OCI-M1 (cell line): Measurements from ENCODE around the gene ATG4C.
"Not testable (repeated sequence)": the region's sequence is repeated elsewhere in the genome, so short reads cannot be mapped to it uniquely, and the experiment has no call there.

Experiments used
- DNase-seq: peaks from one replicate; lab custom pipeline; 2025; lab: John Stamatoyannopoulos, UW

ATG4C gene

GRCh38 chr1:62774971-62775595, 8.8 kb upstream of the ATG4C start:
- DNase-seq: peak; percentile 67

DNA sequence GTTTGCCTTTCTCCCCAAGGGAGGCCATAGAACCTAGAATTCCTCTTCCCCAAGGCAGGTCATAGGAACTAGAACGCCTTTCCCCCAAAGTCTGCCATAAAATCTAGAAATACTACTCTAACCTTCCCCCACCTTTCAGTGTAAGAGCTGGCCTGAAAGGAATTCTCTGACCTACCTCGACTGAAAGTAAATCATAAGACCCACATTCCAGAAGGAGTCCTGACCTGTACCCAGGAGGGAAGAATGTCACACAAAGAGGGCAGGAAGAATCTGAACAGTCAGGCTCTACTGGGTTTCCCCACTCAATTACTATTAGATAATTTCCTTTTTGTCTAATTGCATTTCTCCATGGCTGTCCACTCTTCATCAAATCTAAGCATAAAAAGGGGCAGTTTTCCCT, 5.7 kb upstream of the ATG4C start:
- DNase-seq: no peak

DNA sequence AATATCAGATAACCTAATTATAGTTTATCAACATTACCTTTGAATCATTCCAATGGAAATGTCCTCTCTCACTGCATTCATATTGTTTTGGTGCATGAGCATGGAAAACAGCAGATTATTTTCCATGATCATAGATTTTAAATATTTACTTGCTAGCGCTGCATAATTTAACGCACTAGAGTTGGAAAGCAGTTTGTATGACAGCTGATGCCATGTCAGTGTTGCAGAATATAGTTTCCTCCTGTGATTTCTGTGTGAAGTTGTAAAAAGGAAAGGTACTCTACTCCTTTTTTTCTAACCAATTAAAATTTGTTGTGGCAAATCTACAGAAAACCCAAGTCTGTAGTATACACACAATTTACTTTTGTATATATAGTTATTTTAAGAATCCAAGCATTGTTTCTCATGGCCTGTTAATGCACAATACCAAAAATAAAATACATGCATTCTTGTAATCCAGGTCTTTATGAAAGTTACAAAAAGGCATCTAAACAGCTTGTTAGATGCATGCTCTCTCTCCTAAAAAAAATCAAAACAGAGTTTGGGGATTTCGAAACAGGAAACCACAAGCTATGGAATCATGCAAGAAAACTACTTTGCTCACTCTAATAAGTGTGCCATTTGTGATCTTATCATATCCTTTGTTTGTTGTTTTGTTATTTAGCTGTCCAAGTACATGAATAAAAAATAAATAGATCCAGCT, 1.9 kb upstream of the ATG4C start:
- peak; percentile 13 for DNase-seq

DNA sequence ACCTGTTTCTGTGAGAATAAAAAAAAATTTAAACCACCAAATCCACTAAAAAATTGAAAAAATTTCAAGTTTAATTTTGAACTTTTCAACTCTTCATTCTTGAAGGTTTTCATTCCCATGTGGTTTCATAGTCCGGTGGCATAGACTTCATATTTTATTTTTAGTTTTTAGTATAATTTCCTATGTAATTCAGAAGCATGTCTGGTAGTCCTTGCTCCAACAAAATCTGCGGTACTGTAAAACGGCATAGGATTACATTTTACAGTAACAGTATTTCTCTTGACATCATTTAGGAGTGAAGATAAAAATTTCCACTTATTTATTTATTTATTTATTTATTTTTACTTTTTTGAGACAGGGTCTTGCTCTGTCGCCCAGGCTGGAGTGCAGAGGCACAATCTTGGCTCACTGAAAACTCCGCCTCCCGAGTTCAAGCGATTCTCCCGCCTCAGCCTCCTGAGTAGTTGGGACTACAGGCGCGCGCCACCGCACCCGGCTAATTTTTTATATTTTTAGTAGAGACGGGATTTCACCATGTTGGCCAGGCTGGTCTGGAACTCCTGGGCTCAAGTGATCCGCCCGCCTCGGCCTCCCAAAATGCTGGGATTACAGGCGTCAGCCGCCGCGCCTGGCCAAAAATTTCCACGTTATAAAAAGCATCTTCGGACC, 1.3 kb upstream of the ATG4C start:
- DNase-seq: not testable (repeated sequence)

DNA sequence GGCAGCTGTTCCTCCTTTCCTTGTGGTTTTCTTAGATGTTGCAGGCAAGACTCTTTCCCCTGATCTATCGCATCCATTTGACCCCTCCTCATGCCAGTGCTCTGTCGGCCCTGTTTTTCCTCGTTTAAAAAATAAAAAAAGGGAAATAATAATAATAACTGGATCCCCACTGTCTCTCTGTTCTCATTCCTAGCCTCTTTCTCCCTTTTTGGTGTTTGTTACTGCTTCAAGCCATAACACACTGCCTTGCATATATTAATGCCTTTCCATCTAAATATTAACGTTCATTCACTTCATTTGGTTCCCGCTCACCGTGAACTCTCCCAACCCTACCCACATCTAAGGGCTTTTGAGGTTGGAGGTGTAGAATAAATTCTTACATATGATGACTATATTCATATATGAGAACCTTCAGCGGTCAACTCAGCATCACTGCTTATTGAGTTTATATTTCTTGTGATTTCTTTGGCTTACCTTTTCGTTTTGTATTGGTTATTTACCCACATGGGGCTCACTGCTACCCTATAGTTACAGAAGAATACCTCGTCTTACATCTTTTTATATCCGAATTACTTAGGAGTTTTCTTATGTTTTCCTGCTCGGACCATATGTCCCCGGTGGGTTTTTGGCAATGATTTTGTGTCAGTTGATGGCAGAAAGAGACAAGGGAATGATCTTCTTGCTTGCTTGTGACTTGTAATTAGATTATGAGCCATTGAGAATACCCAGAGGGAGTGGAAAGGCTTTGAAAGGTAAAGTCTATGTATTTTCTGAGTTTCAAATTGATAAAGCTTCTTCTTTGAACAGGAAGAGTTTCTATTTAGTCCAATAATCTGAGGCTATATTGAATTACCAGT, 805 bp downstream of the ATG4C start:
- DNase-seq: peak; percentile 64

GRCh38 chr1:62790716-62791115, 6.8 kb downstream of the ATG4C start:
- DNase-seq: no peak

- no peak for DNase-seq
Observed at GRCh38 chr1:62794053-62794452, 10.1 kb downstream of the ATG4C start.

- peak; percentile 81 for DNase-seq
Observed at GRCh38 chr1:62796221-62796620, 12.3 kb downstream of the ATG4C start.

DNA sequence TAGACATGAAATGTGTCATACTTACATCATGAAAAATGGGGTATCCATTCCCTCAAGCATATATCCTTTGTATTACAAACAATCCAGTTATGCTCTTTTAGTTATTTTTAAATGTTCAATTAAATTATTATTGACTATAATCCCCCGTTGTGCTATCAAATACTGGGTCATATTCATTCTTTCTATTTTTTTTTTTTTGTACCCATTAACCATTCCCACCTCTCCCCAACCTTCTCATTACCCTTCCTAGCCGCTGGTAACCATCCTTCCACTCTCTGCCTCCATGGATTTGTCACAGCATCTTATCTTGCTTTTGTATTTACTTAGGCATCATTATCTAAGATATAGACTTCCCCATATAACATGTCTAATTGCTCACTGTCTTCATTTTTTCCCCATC, 15.8 kb downstream of the ATG4C start:
- no peak for DNase-seq

GRCh38 chr1:62800281-62800680, 16.3 kb downstream of the ATG4C start:
- DNase-seq: no peak

GRCh38 chr1:62800825-62801306, 16.9 kb downstream of the ATG4C start:
- peak; percentile 91 for DNase-seq

DNA sequence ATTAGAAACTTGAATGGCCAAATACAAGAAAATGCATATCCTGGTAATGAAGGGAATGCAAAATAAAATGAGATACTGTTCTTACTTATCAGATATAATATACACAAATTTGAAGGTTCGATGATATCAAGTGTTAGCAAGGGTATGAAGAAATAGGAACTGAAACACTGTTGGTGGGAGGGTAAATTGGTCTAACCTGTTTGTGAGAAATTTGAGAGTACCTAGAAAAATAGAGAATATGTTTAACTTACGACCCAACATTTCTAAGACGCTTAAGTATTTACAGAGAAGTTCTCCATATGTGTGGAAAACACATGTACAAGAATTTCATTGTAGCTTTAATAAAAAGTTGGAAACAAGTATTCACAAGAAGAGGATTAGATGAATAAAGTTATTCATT, 25.9 kb downstream of the ATG4C start:
- DNase-seq: no peak

- peak; percentile 24 for DNase-seq
Observed at GRCh38 chr1:62810420-62811274, 26.7 kb downstream of the ATG4C start.

DNA sequence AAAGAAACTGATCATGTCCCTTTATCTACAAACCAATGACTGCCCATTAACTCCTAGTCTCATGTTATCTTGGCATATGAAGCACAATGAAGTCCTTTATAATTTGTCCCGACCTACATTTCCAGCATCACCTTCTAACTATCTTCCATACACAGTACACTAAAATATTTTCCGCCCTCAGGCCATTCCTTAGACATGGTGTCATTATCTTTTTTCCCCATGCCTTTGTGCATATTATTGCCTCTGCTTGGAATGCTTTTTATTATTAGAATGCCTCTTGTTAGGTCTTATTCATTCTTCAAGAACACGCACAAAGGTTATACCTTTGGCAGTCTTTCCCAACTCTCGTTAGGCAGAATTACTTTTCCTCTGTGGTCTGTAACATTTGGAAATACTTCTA, 39.6 kb downstream of the ATG4C start:
- no peak for DNase-seq

DNA sequence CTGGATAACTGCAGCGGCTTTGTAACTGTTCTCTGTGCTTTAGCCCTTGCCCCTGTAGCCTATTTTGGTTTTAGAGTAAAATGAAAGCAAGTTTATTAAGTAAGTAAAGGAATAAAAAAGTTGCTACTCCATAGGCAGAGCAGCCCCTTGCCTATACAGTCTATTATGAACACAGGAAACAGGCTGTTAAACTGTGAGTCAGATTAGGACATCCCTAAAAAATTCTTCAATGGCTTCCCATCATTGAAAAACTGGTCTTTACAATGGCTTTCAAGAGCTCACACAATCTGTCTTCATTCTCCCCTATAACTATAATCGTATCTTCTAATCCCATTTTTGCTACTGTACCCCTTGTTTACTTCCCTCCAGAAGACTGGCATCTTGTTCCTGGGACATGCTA, 43.0 kb downstream of the ATG4C start:
- DNase-seq: no peak

DNA sequence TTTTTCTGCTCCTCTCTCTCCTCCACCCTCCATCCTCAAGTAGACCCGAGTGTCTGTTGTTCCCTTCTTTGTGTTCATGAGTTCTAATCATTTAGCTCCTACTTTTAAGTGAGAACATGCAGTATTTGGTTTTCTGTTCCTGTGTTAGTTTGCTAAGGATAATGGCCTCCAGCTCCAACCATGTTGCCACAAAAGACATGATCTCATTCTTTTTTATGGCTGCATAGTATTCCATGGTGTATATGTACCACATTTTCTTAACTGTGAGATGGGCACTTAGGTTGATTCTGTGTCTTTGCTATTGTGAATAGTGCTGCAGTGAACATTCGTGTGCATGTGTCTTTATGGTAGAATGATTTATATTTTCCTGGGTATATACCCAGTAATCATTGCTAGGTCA, 43.9 kb downstream of the ATG4C start:
- not testable (repeated sequence) for DNase-seq

- no peak for DNase-seq
Observed at GRCh38 chr1:62832276-62832675, 48.3 kb downstream of the ATG4C start.

DNA sequence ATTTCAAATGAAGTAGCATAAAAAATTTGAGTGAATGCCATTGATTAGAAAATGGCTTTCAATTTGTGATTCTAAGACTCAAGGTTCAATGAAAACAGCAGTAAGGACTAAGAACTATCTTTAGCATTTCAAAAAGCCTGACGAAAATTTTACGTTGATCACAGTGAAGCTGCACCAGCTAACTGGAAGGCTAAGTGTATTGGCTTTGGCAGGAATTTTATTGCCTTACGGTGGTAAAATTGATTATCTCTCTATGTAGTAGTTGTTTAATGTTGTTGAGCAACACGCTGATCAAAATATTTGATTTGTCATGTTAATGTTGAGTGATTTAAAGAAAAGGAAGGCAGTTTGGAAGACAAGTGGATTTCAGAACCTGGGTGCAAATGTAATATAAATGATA, 49.6 kb downstream of the ATG4C start:
- DNase-seq: no peak

DNA sequence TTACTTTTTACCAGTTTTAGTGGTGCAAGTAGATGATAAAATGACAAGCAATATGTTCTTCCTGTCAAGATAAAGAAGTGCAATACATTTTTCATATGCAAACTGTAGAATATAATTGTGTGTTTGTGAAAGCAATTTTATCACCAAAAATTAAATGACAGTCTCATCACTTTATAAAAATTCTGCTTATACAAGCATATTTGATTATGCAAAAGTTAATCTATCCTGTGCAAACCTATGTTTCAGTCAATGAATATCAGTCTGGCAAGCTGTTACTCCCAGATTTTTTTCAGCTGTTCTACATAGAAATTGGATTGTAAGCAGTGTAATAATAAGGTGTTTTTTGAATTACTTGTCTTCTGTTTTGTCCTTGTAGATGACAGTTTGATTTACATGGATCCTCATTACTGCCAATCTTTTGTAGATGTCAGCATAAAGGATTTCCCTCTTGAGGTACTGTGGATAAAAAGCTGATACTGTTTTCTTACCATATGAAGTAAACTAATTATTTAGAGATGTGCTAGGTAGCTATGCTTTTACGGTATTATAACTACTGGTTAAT, 50.5 kb downstream of the ATG4C start:
- no peak for DNase-seq

DNA sequence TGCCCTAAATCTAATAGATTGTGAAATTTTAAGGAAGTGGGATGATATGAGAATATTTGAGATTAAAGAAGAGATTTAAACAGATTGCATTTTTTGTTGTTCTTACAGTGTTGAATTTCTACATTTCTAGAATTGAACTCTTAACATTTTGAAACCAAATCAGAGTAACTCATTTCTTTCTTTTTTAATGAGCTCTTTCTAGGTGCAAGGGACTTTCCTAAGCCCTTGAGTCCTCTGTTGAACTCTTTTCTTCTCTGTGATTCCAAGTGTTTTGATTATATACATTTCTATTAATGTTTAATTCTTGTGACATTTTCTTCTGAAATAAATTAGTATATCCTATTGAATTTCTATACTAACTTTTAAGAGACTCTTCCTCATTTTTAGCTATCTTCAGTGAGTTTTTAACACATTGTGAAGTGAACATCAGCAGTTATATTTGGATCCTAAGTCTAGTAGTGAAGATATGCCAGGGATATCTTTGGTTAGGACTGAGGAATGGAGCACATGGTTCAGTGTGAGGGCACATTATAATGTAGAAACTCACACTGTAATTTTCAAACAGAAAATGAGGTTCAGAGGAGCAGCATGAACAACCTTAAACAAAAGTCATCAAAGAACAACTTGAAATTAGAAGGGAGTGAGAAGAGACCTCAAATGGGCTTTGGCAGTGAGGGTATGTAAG, 53.1 kb downstream of the ATG4C start:
- DNase-seq: no peak
